B cell (primary cell): Measurements from ENCODE around the gene CTXND1. TPM values are rescaled to one million over a fixed set of nuclear protein-coding genes. Genes with fewer than 3 reads are reported as not detected.

ENCODE experiments used
- ATAC-seq: fragments of 200-7000 bp; cut with Tn5 transposase; one replicate; pipeline ENCODE4 v1.10.0; 2021; ENCODE audit warnings: low read depth, mild to moderate bottlenecking, moderate number of reproducible peaks, moderate library complexity
- CTCF ChIA-PET: fragments of 350-600 bp; sonication (Branson Sonifier 250); formaldehyde crosslinking; loops from one replicate; lab custom pipeline; 2021; ENCODE audit warnings: antibody characterized with exemption, inconsistent platforms; lab: Charles Lee
- POLR2A ChIA-PET: fragments of 350-600 bp; sonication (Branson Sonifier 250); formaldehyde crosslinking; loops from one replicate; lab custom pipeline; 2021; ENCODE audit warnings: antibody characterized with exemption; lab: Charles Lee
- DNase-seq: peaks from one replicate; pipeline ENCODE4 v3.0.0; 2013
- H2AFZ ChIP-seq: 2 replicates; pipeline ENCODE4 v1.6.1; 2012; ENCODE audit warnings: mild to moderate bottlenecking, low read depth, low read length; ENCODE audit not compliant: insufficient read depth, poor library complexity, severe bottlenecking
- H3K27ac ChIP-seq, 2 donors: 1 replicate in 1 of 2; 2 replicates in 1 of 2; pipeline ENCODE4 v1.5.1; 2012 to 2013; ENCODE audit warnings: low read length in 2 of 2, mild to moderate bottlenecking in 2 of 2, moderate library complexity in 1 of 2
- H3K27me3 ChIP-seq, 4 experiments: fragments of 200-600 bp in 1 of 4; sonication (generic) in 1 of 4; replicated peaks in 1 of 4; 1 replicate in 2 of 4; 2 replicates in 2 of 4; pipeline versions ENCODE4 v1.6.1 to v1.7.0; 2013 to 2016; ENCODE audit warnings: low read length in 3 of 4, mild to moderate bottlenecking in 2 of 4, mixed read lengths in 1 of 4, moderate library complexity in 1 of 4; ENCODE audit not compliant: insufficient read depth in 4 of 4, control insufficient read depth in 3 of 4; ENCODE audit errors: control extremely low read depth in 1 of 4
- H3K36me3 ChIP-seq, 2 experiments: replicated peaks in 1 of 2; 1 replicate in 1 of 2; 2 replicates in 1 of 2; pipeline versions ENCODE4 v1.6.1 to v1.7.1; 2013; ENCODE audit warnings: low read length in 1 of 2; ENCODE audit not compliant: insufficient read depth in 2 of 2, control insufficient read depth in 1 of 2; ENCODE audit errors: control extremely low read depth in 1 of 2, extremely low read depth in 1 of 2
- H3K4me1 ChIP-seq, 2 donors: fragments of 200-600 bp in 1 of 2; sonication (generic) in 1 of 2; 1 replicate in 1 of 2; 2 replicates in 1 of 2; pipeline versions ENCODE4 v1.5.1 to v1.6.1; 2013 to 2017; ENCODE audit warnings: low read length in 2 of 2; ENCODE audit not compliant: control insufficient read depth in 2 of 2, insufficient read depth in 2 of 2
- H3K4me2 ChIP-seq: replicated peaks from 2 replicates; pipeline ENCODE3; 2012; ENCODE audit warnings: mild to moderate bottlenecking, low read depth, low read length; ENCODE audit not compliant: poor library complexity, severe bottlenecking
- H3K4me3 ChIP-seq, 5 experiments: fragments of 200-600 bp in 1 of 5; sonication (generic) in 1 of 5; 1 replicate in 3 of 5; 2 replicates in 2 of 5; pipeline versions ENCODE4 v1.5.1 to v1.7.0; 2011 to 2016; ENCODE audit warnings: low read length in 4 of 5, mild to moderate bottlenecking in 4 of 5, low read depth in 2 of 5, control low read depth in 1 of 5, moderate library complexity in 1 of 5; ENCODE audit not compliant: insufficient read depth in 1 of 5; ENCODE audit errors: control extremely low read depth in 1 of 5, extremely low read depth in 1 of 5
- H3K79me2 ChIP-seq: fragments of 200-600 bp; sonication (generic); one replicate; pipeline ENCODE4 v1.6.0; 2016; ENCODE audit warnings: low read length; ENCODE audit not compliant: control insufficient read depth, insufficient read depth
- H3K9ac ChIP-seq: fragments of 200-600 bp; sonication (generic); 2 replicates; pipeline ENCODE4 v1.6.1; 2017; ENCODE audit warnings: mild to moderate bottlenecking, low read length, moderate library complexity
- H3K9me3 ChIP-seq, 3 donors: one replicate each; pipeline versions ENCODE4 v1.6.1 to v1.7.1; 2013; ENCODE audit warnings: low read length in 2 of 3; ENCODE audit not compliant: control insufficient read depth in 2 of 3, insufficient read depth in 1 of 3; ENCODE audit errors: control extremely low read depth in 1 of 3
- H4K20me1 ChIP-seq: 2 replicates; pipeline ENCODE4 v1.6.0; 2012; ENCODE audit warnings: mild to moderate bottlenecking, low read length; ENCODE audit not compliant: insufficient read depth, control insufficient read depth, poor library complexity, severe bottlenecking
- H3K27ac Mint-ChIP-seq: one replicate; pipeline ENCODE4 v1.8.0; 2021; ENCODE audit warnings: mixed read lengths
- H3K27me3 Mint-ChIP-seq: one replicate; pipeline ENCODE4 v1.8.0; 2021; ENCODE audit warnings: mixed read lengths
- H3K4me1 Mint-ChIP-seq: one replicate; pipeline ENCODE4 v1.8.0; 2021; ENCODE audit warnings: mixed read lengths
- H3K4me3 Mint-ChIP-seq: one replicate; pipeline ENCODE4 v1.8.0; 2021; ENCODE audit warnings: mixed read lengths
- H3K9me3 Mint-ChIP-seq: one replicate; pipeline ENCODE4 v1.8.0; 2022; ENCODE audit warnings: mixed read lengths; ENCODE audit not compliant: insufficient read depth
- EZH2 ChIP-seq: IDR thresholded peaks from 2 replicates; pipeline ENCODE4 v1.6.1; 2012; ENCODE audit warnings: borderline replicate concordance, low read depth, mild to moderate bottlenecking, moderate library complexity, low read length; ENCODE audit not compliant: insufficient read depth, poor library complexity, severe bottlenecking
- WGBS: methylation state at CpG from one replicate; pipeline ENCODE4 v1.1.5; 2013; ENCODE audit warnings: missing lambda C conversion rate; ENCODE audit not compliant: insufficient coverage; 5-methylcytosine and 5-hydroxymethylcytosine counted together
- intact Hi-C: fragments of 100-400 bp; cut with micrococcal nuclease; formaldehyde crosslinking; loops from one replicate; pipeline ENCODE4 v1.10.0; 2022
- polyA plus RNA-seq: library from polyadenylated mRNA; depleted of rRNA; stranded (reverse); fragments of >200 nt; gene quantifications from 2 replicates; pipeline ENCODE4 v1.2.3, GENCODE V29; 2012
- total RNA-seq, 2 donors: library from RNA; stranded (reverse); fragments of 120-200 nt in 1 of 2; gene quantifications; 1 replicate in 1 of 2; 2 replicates in 1 of 2; pipeline versions ENCODE4 v1.2.3 to v1.2.4, GENCODE V29; 2013 to 2022
- TF ChIP-seq, protein P1 (sequence below): fragments of 200-600 bp; IDR thresholded peaks from one replicate; pipeline ENCODE4 v1.8.0; 2022; ENCODE audit warnings: antibody characterized with exemption, mild to moderate bottlenecking

CTXND1 gene
- total and polyA plus RNA-seq, 2 donors (not counting 1 experiment from before 2014, with no cell fraction given): not detected

DNA sequence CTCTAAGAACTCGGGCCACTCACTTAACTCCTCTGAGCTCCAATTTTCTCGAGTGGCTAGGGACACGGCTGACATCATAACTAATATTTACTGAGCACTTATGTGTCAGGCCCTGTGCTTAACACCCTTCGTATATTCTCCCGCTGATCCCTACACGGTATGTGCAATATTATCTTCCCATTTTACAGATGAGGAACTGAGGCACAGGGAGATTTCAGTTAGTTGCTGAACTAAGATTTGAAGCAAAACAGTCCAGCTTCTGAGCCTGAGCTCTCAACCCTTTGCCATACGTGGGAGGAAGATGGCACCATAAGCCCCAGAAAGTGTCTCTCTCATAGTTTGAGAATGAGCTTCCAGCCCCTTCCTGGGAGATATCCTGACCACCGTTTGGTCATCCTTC is 79.6 kb downstream of the CTXND1 start:
- POLR2A ChIA-PET: interaction anchor here (1.2 kb wide), 1 partner anchor 791 kb away, joined by 4 read pairs; no protein-coding TSS in a partner anchor
- H3K4me2 ChIP-seq: no peak overlapping the region

DNA sequence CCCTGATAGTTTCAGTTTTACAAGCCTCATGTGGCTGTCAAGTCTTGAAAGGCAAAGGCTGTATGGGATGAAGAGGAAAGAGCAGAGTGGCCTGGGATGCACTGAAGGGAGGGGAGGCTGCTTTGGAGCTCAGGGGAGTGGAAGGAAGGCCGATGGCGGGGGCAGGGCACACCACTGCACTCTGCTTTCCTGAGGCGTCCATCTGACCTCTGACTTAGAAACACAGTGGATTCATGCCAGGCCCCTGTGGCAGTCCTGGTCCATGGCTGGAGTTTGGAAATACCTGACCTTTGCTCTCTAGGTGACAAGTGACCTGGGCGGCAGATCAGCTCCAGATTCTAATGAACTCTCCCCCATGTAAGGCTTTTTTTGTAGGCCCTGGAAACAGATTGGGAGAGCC is 80.2 kb downstream of the CTXND1 start:
- Histone ChIP-seq H3K79me2 (no peaks in the 10 kb centered on the region), H3K27ac (no peak overlapping the region), H3K36me3 (no peaks in the 10 kb centered on the region), H3K4me3 (no peak overlapping the region), H3K4me1 (no peaks in the 10 kb centered on the region), H4K20me1 (no peaks in the 10 kb centered on the region), H3K9me3 (no peaks in the 10 kb centered on the region), H2AFZ (no peak overlapping the region), H3K9ac (no peak overlapping the region), H3K4me2 (no peak overlapping the region), H3K27me3 (no peaks in the 10 kb centered on the region)
- intact Hi-C loops: loop anchor here (2.0 kb wide), 1 partner anchor 403 kb away; no protein-coding TSS in a partner anchor
- ChIA-PET CTCF (interaction anchor here (0.6 to 9.6 kb wide), 11 partner anchors 12 to 832 kb away, joined by 3 to 183 read pairs (median 5); no protein-coding TSS in a partner anchor), POLR2A (no interaction called here)
- WGBS: 100% methylated on average over 4 of the region's 4 CpGs
- no peaks in the 10 kb centered on the region for H3K9me3 Mint-ChIP-seq
- TF ChIP-seq EZH2: no peak
- TF ChIP-seq, protein P1, sequence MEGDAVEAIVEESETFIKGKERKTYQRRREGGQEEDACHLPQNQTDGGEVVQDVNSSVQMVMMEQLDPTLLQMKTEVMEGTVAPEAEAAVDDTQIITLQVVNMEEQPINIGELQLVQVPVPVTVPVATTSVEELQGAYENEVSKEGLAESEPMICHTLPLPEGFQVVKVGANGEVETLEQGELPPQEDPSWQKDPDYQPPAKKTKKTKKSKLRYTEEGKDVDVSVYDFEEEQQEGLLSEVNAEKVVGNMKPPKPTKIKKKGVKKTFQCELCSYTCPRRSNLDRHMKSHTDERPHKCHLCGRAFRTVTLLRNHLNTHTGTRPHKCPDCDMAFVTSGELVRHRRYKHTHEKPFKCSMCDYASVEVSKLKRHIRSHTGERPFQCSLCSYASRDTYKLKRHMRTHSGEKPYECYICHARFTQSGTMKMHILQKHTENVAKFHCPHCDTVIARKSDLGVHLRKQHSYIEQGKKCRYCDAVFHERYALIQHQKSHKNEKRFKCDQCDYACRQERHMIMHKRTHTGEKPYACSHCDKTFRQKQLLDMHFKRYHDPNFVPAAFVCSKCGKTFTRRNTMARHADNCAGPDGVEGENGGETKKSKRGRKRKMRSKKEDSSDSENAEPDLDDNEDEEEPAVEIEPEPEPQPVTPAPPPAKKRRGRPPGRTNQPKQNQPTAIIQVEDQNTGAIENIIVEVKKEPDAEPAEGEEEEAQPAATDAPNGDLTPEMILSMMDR: no peak
- no peaks in the 10 kb centered on the region for H3K4me1 Mint-ChIP-seq
- H3K4me3 Mint-ChIP-seq: no peak overlapping the region
- H3K27ac Mint-ChIP-seq: no peak overlapping the region
- DNase-seq: no peak
- no peaks in the 10 kb centered on the region for H3K27me3 Mint-ChIP-seq
- ATAC-seq: no peak

More for the DNA sequence above, 79.6 kb downstream of the CTXND1 start:
- Histone ChIP-seq H3K27me3 (no peaks in the 10 kb centered on the region), H3K36me3 (no peaks in the 10 kb centered on the region), H3K4me1 (no peaks in the 10 kb centered on the region), H3K4me3 (no peak overlapping the region), H3K9me3 (no peaks in the 10 kb centered on the region), H3K79me2 (no peaks in the 10 kb centered on the region), H4K20me1 (no peaks in the 10 kb centered on the region), H3K27ac (no peak overlapping the region), H3K9ac (no peak overlapping the region), H2AFZ (no peak overlapping the region)
- Mint-ChIP-seq H3K9me3 (no peaks in the 10 kb centered on the region), H3K27ac (no peak overlapping the region), H3K4me1 (no peaks in the 10 kb centered on the region), H3K4me3 (no peak overlapping the region), H3K27me3 (no peaks in the 10 kb centered on the region)
- ATAC-seq (no peak), DNase-seq (no peak)
- intact Hi-C loops: loop anchor here (2.0 kb wide), 1 partner anchor 404 kb away; no protein-coding TSS in a partner anchor
- TF ChIP-seq EZH2: no peak
- TF ChIP-seq, protein P1: no peak
- CTCF ChIA-PET: interaction anchor here (0.6 to 9.6 kb wide), 17 partner anchors 10 to 834 kb away, joined by 3 to 183 read pairs (median 4); no protein-coding TSS in a partner anchor
- WGBS: 100% methylated on average over 5 of the region's 8 CpGs
